GM19467 (cell line): ENCODE measurements around the gene KAT8.
"Not testable (repeated sequence)": the region's sequence is repeated elsewhere in the genome, so short reads cannot be mapped to it uniquely, and the experiment has no call there.

ENCODE experiments used
- ATAC-seq: cut with Tn5 transposase; IDR thresholded peaks from one replicate; pipeline ENCODE4 v1.9.1; 2021; ENCODE audit warnings: mild to moderate bottlenecking, moderate library complexity; ENCODE audit not compliant: unreplicated experiment

Gene KAT8

DNA sequence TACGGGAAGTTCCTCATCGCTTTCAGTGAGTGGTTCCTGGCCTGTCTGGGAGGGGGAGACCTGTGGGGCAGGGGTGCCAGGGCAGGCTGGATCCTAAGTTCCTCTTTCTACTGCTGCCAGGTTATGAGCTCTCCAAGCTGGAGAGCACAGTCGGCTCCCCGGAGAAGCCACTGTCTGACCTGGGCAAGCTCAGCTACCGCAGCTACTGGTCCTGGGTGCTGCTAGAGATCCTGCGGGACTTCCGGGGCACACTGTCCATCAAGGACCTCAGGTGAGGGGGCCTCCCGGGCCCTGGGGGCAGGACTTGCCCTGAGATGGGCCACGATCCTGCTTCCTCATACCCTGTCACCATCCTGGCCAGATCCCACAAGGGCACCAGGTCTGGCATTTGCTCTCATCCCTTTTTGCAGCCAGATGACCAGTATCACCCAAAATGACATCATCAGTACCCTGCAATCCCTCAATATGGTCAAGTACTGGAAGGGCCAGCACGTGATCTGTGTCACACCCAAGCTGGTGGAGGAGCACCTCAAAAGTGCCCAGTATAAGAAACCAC, 12.9 kb downstream of the KAT8 start:
- ATAC-seq: no peak

DNA sequence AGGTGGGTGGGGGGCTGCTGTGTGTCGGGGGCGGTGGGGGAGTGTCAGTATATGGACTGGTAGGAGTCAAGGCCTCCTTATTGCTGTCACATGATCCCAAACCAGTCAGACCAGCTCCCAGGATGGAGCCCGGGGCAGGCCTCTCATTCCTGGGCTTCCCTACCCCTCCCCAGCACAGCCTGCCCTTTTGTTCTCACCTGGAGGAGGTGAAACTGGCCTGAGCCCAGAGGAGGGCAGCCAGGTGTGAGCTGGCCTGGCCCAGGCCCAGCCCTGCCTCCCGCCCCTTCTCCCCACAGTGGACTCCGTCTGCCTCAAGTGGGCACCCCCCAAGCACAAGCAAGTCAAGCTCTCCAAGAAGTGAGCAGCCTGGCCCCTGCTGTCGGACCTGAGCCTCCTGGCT, 13.4 kb downstream of the KAT8 start:
- no peak for ATAC-seq

DNA sequence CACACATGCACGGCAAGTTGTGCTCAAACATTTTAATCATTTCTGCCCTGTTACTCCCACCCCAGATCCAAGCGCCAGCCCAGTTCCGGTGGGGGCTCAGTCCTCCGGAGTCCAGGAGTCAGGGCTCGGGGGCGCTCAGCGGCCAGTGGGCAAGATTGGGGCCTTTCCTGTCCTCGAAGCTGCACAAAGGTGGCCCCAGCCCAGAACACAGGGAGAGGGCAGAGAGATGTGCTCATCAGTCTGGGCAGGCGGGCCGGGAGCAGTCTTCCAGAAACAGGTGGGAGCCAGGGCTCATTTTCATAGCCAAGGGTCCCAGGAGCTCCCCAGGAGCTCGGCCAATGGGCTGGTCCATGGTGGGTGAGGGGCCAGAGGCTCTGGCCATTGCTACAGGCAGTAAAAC, 14.0 kb downstream of the KAT8 start:
- no peak for ATAC-seq

DNA sequence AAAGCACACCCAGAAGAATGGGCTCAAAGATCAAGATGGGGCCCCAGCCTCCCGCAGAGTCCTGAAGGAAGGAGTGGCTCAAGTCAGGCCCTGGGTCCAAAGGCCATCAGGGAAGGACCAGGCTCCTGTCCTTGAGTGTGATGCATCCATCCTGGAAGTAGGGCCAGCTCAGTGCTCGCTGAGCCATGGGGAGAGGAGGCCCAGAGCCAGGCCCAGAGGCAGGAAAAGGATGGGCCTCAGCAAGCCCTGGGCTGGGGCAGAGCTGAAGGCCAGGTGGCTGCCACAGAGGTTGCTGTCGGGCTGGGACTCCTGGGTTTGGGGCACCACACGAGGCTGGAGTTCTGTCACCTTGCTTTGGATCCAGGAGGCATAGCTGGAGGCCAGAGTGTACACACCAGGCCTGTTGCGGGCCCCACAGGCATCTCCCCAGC, 14.4 kb downstream of the KAT8 start:
- no peak for ATAC-seq

GRCh38 chr16:31132303-31132979, 15.0 kb downstream of the KAT8 start:
- ATAC-seq: no peak

DNA sequence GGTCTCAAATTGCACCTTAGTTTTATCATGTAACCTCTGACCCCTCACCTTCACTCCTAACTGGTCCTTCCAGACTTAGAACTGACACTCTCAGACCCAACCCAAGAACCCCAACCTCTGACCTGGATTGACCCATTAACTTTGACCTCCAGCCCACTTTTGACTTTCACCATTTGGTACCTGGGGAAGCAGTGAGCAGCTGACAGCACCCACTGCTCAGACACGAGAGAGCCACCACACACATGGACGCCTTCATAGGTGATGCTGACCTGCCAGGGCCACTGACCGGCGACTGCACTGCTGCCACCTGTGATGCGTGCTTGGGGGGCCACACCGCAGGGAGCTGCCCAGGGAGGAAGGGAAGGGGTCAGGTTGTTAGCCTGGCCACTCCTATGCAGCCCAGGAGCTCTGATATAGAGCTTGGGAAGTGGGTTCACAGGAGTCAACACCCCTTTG, 15.6 kb downstream of the KAT8 start:
- no peak for ATAC-seq

GRCh38 chr16:31134091-31134571, 16.7 kb downstream of the KAT8 start:
- ATAC-seq: no peak

- no peak for ATAC-seq
Observed at GRCh38 chr16:31134625-31135534, 17.4 kb downstream of the KAT8 start.

- no peak for ATAC-seq
Observed at GRCh38 chr16:31135535-31136286, 18.2 kb downstream of the KAT8 start, which contains the start of gene PRSS8. Gene PRSS8, minus strand, starts transcription at chr16:31135727. Its CDS starts 229 bp downstream, at chr16:31135498.

DNA sequence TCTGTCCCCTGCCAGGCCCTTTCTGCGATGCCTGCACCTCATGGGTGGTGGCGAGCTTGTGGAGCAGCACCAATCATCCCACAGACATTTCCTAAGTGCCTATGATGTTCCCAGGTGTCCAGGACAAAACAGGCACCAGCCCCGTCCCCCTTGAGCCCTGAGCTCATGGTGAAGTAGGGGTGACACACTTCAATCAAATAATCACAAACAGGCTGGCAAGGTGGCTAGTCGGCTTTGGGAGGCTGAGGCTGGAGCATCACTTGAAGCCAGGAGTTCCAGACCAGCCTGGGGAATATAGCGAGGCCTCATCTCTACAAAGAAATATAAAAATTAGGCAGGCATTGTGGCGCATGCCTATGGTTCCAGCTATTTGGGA, 18.8 kb downstream of the KAT8 start:
- ATAC-seq: no peak

DNA sequence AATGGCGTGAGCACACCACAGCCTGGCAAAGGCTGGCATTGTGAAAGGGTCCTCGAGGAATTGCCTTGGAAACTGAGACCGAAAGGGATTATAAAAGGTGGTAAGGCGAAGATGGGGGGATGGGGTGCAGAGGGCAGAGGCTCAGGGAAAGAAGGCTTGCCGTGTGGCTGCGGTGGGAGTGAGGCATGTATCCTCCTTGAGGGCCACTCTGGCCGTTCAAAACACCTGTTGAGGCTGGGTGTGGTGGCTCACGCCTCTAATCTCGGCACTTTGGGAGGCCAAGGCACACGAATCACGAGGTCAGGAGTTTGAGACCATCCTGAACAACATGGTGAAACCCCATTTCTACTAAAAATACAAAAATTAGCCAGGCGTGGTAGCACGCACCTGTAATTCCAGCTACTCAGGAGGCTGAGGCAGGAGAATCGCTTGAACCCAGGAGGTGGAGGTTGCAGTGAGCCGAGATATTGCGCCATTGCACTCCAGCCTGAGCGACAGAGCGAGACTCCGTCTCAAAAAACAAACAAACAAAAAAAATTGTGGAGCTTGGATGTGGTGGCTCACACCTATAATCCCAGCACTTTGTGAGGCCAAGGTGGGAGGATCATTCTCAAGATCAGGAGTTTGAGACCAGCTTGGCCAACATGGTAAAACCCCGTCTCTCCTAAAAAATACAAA, 19.5 kb downstream of the KAT8 start:
- not testable (repeated sequence) for ATAC-seq

DNA sequence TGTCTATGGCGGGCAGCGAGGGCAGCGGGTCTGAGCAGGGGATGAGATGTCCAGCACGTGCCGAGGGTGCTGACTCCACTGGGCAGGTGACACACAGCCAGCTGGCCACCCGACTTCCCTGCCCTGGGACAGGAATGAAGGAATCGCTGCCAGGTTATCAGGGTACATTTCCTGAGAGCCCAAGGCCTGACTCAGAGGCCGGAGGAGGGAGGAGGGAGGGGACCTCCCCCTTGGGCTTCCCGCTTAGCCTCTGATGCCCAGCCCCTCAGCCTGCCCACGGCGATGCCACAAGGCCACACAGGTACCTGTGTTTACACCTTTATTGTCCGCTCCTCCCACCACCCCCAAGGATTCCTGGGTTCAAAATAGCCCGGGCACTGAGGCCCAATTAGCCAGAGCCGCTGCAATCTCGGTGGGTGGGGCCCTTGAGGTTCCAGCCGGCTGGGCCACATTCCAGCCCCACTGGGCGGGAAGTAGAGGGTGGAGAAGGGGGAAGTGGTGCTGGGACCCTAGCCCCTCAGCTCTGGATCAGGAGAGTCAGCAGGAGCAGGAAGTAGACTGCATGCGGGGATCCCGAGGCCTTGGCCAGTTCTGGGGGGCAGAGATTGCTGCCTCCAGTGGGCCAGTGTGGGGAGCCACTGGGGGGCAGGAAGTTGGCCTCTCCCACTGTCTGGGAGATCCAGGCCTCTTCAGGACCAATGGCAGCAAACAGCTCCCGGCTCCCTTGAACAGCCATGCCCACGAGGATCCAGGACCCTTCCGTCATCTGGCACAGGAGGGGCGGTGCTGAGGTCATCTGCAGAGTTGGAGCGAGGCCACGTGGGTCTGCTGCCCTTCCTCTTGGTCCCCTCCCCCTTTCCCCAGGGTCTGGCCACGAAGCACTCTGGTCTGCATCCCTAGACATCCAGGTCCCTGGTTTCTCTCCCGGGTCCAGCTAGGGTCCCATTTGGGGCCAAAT, 21.4 kb downstream of the KAT8 start:
- ATAC-seq: no peak

DNA sequence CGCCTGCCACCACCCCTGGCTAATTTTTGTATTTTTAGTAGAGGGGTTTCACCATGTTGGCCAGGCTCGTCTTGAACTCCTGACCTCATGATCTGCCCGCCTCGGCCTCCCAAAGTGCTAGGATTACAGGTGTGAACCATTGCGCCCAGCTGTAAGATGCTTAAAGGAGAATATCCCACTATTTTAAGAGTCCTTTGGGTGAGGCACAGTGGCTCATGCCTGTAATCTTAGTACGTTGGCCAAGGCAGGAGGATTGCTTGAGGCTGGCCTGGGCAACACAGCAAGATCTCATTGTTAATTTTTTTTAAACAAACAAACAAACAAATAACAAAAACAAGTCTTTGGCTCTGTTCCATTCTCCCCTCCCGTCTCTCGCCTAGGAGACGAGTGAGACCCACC, 23.6 kb downstream of the KAT8 start:
- ATAC-seq: not testable (repeated sequence)

GRCh38 chr16:31141489-31142108, 24.1 kb downstream of the KAT8 start:
- ATAC-seq: no peak

DNA sequence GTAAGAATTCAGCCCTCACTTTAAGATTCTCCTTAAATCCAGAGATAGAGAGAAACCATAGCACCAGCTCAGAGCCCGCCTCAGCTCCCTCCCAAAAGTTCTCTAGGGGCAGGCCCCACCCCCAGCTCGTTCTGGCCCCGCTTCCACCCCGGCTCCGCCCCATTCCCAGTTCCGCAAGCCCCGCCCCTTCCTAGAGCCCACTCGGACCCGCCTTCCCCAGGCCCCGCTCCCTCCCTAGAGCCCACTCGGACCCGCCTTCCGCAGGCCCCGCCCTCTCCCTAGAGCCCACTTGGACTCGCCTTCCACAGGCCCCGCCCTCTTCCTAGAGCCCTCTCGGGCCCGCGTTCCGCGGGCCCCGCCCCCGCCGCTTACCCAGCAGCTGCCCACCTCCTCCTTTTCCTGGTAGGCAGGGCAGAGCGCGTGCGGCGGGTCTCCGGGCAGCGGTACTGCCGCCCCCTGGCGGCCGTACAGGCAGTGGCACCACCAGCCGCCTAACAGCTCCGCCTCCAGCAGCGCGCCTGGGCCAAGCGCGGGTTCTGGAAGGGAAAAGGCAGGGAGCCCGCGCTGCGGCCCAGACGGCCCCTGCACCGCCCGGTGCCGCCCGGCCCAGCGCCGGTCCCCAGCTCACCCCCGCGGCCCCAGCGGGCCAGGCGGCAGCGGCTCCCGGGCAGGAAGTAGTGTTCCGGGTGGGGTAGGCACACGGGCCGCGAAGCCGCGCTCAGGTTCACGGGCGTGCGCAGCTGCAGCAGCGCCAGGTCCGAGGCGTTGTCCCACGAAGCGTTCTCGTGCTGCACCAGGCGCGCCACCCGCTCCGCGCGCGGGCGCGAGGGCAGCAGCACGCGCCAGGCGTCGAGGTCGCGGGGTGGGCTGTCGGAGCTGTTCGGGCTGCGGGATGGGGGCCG, 24.9 kb downstream of the KAT8 start:
- peak; percentile 82 for ATAC-seq

- ATAC-seq: no peak
Observed at GRCh38 chr16:31143011-31143693, 25.7 kb downstream of the KAT8 start.

- no peak for ATAC-seq
Observed at GRCh38 chr16:31143694-31144148, 26.3 kb downstream of the KAT8 start.
